SU-DHL-6 (cell line): ENCODE results near the gene SUOX.

ENCODE experiments used
- H2AFZ ChIP-seq: fragments of 200-600 bp; sonication (generic); 2 replicates; pipeline ENCODE4 v1.6.1; 2014; ENCODE audit warnings: low read depth, mild to moderate bottlenecking, moderate library complexity, mixed read lengths, antibody characterized with exemption, low read length; ENCODE audit not compliant: severe bottlenecking
- H3F3A ChIP-seq: fragments of 200-600 bp; shearing (Covaris generic); 2 replicates; pipeline ENCODE4 v1.6.0; 2016; ENCODE audit warnings: antibody characterized with exemption, mild to moderate bottlenecking; ENCODE audit not compliant: insufficient read depth
- H3K27ac ChIP-seq: fragments of 200-600 bp; sonication (generic); 2 replicates; pipeline ENCODE4 v1.5.1; 2016; ENCODE audit warnings: low read depth, mild to moderate bottlenecking, low read length, moderate library complexity, mixed read lengths
- H3K27me3 ChIP-seq: fragments of 200-600 bp; sonication (generic), shearing (Covaris generic); 2 replicates; pipeline ENCODE4 v1.6.0; 2014; ENCODE audit warnings: mild to moderate bottlenecking, low read length
- H3K36me3 ChIP-seq: fragments of 200-600 bp; sonication (generic); 2 replicates; pipeline ENCODE4 v1.6.1; 2014; ENCODE audit warnings: mild to moderate bottlenecking, low read length, mixed read lengths
- H3K4me2 ChIP-seq: fragments of 300-600, 200-600 bp; shearing (Covaris generic), sonication (generic); 2 replicates; pipeline ENCODE4 v1.6.0; 2014; ENCODE audit warnings: low read length, low read depth, mild to moderate bottlenecking; ENCODE audit not compliant: poor library complexity, severe bottlenecking
- H3K4me3 ChIP-seq: fragments of 200-600 bp; sonication (generic); 2 replicates; pipeline ENCODE4 v1.5.1; 2014; ENCODE audit warnings: antibody characterized with exemption, low read length, mild to moderate bottlenecking, mixed read lengths; ENCODE audit not compliant: insufficient read depth, poor library complexity, severe bottlenecking
- H3K79me2 ChIP-seq: fragments of 200-600 bp; sonication (generic); 2 replicates; pipeline ENCODE4 v1.6.1; 2014; ENCODE audit warnings: mild to moderate bottlenecking, low read length, moderate library complexity; ENCODE audit not compliant: insufficient read depth
- H3K9ac ChIP-seq: fragments of 200-600 bp; sonication (generic); 2 replicates; pipeline ENCODE4 v1.7.0; 2014; ENCODE audit warnings: mild to moderate bottlenecking, low read length
- H3K9me2 ChIP-seq: fragments of 200-600 bp; sonication (generic); replicated peaks from 2 replicates; pipeline ENCODE4 v1.6.1; 2014; ENCODE audit warnings: low read length; ENCODE audit not compliant: insufficient read depth
- H3K9me3 ChIP-seq: fragments of 200-600 bp; sonication (generic); 2 replicates; pipeline ENCODE4 v1.6.1; 2014; ENCODE audit warnings: low read length, mixed read lengths; ENCODE audit not compliant: insufficient read depth
- H4K20me1 ChIP-seq: fragments of 200-600 bp; sonication (generic); 2 replicates; pipeline ENCODE4 v1.6.1; 2014; ENCODE audit warnings: low read depth, mild to moderate bottlenecking, antibody characterized with exemption, low read length, moderate library complexity, mixed read lengths
- CTCF ChIP-seq: fragments of 200-600 bp; sonication (generic); IDR thresholded peaks from one replicate; pipeline ENCODE4 v1.5.1; 2017; ENCODE audit warnings: antibody characterized with exemption, mild to moderate bottlenecking, low read length, moderate library complexity; ENCODE audit not compliant: insufficient read depth, poor library complexity, severe bottlenecking
- EZH2phosphoT487 ChIP-seq: fragments of 200-600 bp; sonication (generic), shearing (Covaris generic); conservative IDR thresholded peaks from 2 replicates; pipeline ENCODE4 v1.6.1; 2018; ENCODE audit warnings: mild to moderate bottlenecking, antibody characterized with exemption, low read length, moderate library complexity, mixed read lengths

Gene SUOX

DNA sequence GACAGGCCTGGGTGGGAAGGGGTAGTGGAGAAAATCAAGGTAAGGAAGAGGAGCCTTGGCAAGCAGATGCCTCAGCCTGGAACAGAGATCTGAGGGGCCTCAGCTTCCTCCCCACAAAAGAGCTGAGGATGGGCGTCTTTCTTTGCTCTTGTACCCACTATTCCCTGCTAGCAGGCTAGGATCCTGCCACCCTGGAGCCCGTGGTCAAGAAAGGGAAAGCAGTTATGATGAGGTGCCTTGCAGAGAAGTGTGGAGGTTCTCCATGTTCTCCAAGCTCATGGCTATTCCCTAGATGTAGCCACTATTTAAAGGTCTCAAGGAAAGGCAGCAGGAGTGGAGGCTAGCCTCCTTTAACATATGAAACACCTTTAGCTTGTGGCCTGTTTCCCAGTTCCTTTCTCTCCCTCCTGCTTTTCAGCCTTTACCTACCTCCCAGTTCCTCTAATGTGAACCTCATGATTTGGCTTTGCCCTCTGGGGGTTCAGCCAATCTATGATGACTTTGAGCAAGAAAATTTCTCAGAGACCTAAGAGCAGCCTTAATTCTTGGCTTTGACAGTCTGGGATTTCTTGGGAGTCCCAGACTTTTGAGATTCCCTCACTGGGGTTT is 24.9 kb downstream of the SUOX start:
- H3K4me3 ChIP-seq, result no peak overlapping the region
- no peaks in the 10 kb centered on the region for H3K9me3 ChIP-seq
- H4K20me1 ChIP-seq, result no peaks in the 10 kb centered on the region
- H3K79me2 ChIP-seq, result no peaks in the 10 kb centered on the region
- no peaks in the 10 kb centered on the region for H3F3A ChIP-seq
- H3K9me2 ChIP-seq, result no peaks in the 10 kb centered on the region
- TF ChIP-seq EZH2phosphoT487 (no peak), CTCF (no peak)
- no peak overlapping the region for H2AFZ ChIP-seq
- no peaks in the 10 kb centered on the region for H3K27me3 ChIP-seq
- H3K9ac ChIP-seq, result no peak overlapping the region
- no peak overlapping the region for H3K27ac ChIP-seq
- no peaks in the 10 kb centered on the region for H3K36me3 ChIP-seq
- no peak overlapping the region for H3K4me2 ChIP-seq

DNA sequence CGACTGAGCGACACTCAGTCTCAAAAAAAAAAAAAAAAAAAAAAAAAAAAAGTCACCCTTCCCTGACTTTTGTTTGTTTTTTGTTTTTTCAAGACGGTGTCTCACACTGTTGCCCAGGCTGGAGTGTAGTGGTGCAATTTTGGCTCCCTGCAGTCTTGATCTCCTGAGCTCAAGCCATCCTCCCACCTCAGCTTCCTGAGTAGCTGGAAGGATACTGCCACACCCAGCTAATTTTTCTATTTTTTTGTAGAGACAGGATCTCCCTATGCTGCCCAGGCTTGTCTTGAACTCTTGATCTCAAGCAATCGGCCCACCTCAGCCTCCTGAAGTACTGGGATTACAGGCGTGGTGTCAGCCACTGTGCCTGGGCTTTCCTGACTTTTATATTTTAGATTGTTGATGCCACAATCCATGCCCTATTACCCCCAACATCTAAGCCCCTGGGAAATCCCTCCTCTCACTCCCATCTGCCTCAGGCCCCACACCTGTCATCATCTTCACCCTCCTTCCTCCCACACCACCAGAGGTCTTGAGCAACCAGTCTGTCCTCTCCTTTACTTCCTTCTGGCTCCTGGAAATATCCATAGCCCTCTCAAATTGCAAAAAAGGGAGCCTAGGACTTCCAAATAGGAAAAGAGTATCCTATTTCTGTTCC is 31.6 kb downstream of the SUOX start:
- Histone ChIP-seq H3K27me3 (no peaks in the 10 kb centered on the region), H3K4me2 (no peak overlapping the region), H3F3A (0 out of 2 replicates have a peak, but pooled peaks cover 4% of the 10 kb centered on the region), H3K36me3 (no peaks in the 10 kb centered on the region), H3K27ac (no peak overlapping the region), H3K79me2 (no peaks in the 10 kb centered on the region), H3K4me3 (no peak overlapping the region), H3K9ac (no peak overlapping the region), H4K20me1 (no peaks in the 10 kb centered on the region), H3K9me2 (no peaks in the 10 kb centered on the region), H2AFZ (no peak overlapping the region), H3K9me3 (no peaks in the 10 kb centered on the region)
- TF ChIP-seq EZH2phosphoT487, result no peak
- TF ChIP-seq CTCF, result no peak

GRCh38 chr12:56029166-56029519 is 32.1 kb downstream of the SUOX start:
- Histone ChIP-seq H3K4me2 (no peak overlapping the region), H2AFZ (no peak overlapping the region), H3K9ac (no peak overlapping the region), H3K27ac (no peak overlapping the region), H3K9me3 (no peaks in the 10 kb centered on the region), H3K9me2 (no peaks in the 10 kb centered on the region), H3K27me3 (no peaks in the 10 kb centered on the region), H4K20me1 (no peaks in the 10 kb centered on the region), H3K4me3 (no peak overlapping the region), H3K36me3 (no peaks in the 10 kb centered on the region), H3F3A (0 out of 2 replicates have a peak, but pooled peaks cover 4% of the 10 kb centered on the region), H3K79me2 (no peaks in the 10 kb centered on the region)
- no peak for TF ChIP-seq CTCF
- TF ChIP-seq EZH2phosphoT487, result no peak
